Stomach (tissue), 9 donors: ENCODE data around the gene LDLR. TPM values are rescaled to one million over a fixed set of nuclear protein-coding genes. Genes with fewer than 3 reads are reported as not detected.

Experiments
- DNase-seq, 2 donors: peaks; one replicate each; pipeline versions ENCODE4 v3.0.0 to v3.0.0-alpha.2; 2013 to 2019
- H3K27ac ChIP-seq, 5 donors: fragments of 200-600 bp in 4 of 5; sonication (generic) in 4 of 5; one replicate each; pipeline ENCODE4 v1.5.1; 2013 to 2019; ENCODE audit warnings: mild to moderate bottlenecking in 1 of 5, moderate library complexity in 1 of 5
- H3K27me3 ChIP-seq, 3 donors: fragments of 200-600 bp; sonication (generic); one replicate each; pipeline ENCODE4 v1.5.1; 2017 to 2019; ENCODE audit warnings: mixed run types in 1 of 3
- H3K36me3 ChIP-seq, 4 donors: fragments of 200-600 bp; sonication (generic); 1 replicate in 3 of 4; 2 replicates in 1 of 4; pipeline ENCODE4 v1.5.1; 2016 to 2019
- H3K4me1 ChIP-seq, 4 donors: fragments of 200-600 bp; sonication (generic); one replicate each; pipeline ENCODE4 v1.5.1; 2016 to 2019
- H3K4me3 ChIP-seq, 4 donors: fragments of 200-600 bp; sonication (generic) in 3 of 4; one replicate each; pipeline ENCODE4 v1.5.1; 2016 to 2019; ENCODE audit warnings: mild to moderate bottlenecking in 1 of 4
- H3K9me3 ChIP-seq, 4 donors: fragments of 200-600 bp; sonication (generic); one replicate each; pipeline ENCODE4 v1.5.1; 2016 to 2019
- EP300 ChIP-seq: sonication (generic); formaldehyde crosslinking; IDR thresholded peaks from one replicate; pipeline ENCODE4 v1.6.1; 2017; ENCODE audit warnings: antibody characterized with exemption
- POLR2A ChIP-seq, 4 donors: fragments of 450-650 bp; IDR thresholded peaks; one replicate each; pipeline ENCODE4 v1.6.1; 2016; ENCODE audit warnings: antibody characterized with exemption in 4 of 4, control low read depth in 2 of 4, mild to moderate bottlenecking in 1 of 4, moderate library complexity in 1 of 4
- POLR2AphosphoS5 ChIP-seq, 3 donors: sonication (generic); formaldehyde crosslinking; IDR thresholded peaks; one replicate each; pipeline ENCODE4 v1.6.1; 2016; ENCODE audit warnings: antibody characterized with exemption in 3 of 3
- WGBS, 5 donors: extraction: QIAGEN DNeasy Blood & Tissue Kit in 3 of 5; methylation state at CpG; one replicate each; pipeline versions ENCODE4 v1.1.5 to v1.1.7; 2013 to 2018; 5-methylcytosine and 5-hydroxymethylcytosine counted together
- intact Hi-C: fragments of 100-400 bp; cut with DNase I; formaldehyde crosslinking; loops from one replicate; pipeline ENCODE4 v1.15.1; 2023; ENCODE audit warnings: low total_unique reads
- polyA plus RNA-seq, 3 donors: library from polyadenylated mRNA; stranded (reverse); fragments of 200-250 nt; gene quantifications; one replicate each; pipeline ENCODE4 v1.2.3, GENCODE V29; 2013
- total RNA-seq, 5 donors: library from RNA; depleted of rRNA; stranded (reverse); fragments of >200 nt; gene quantifications; one replicate each; pipeline versions ENCODE4 v1.1.0 to v1.2.3, GENCODE V29; 2014 to 2016
- TF ChIP-seq, protein P1 (sequence below), 7 experiments: fragments of 450-650 bp in 4 of 7; fragments of 200-600 bp in 3 of 7; sonication (generic) in 3 of 7; IDR thresholded peaks; one replicate each; pipeline ENCODE4 v1.5.1; 2016 to 2019; ENCODE audit warnings: antibody characterized with exemption in 7 of 7, control low read depth in 2 of 7, mild to moderate bottlenecking in 1 of 7
- donor health status: healthy with polysubstance abuse.
- donor health status: Bipolar disorder and iron deficiency.
- donor health status: healthy.

The LDLR gene
- total and polyA plus RNA-seq, 8 donors = 23.2 to 626 (median 87.2) TPM

DNA sequence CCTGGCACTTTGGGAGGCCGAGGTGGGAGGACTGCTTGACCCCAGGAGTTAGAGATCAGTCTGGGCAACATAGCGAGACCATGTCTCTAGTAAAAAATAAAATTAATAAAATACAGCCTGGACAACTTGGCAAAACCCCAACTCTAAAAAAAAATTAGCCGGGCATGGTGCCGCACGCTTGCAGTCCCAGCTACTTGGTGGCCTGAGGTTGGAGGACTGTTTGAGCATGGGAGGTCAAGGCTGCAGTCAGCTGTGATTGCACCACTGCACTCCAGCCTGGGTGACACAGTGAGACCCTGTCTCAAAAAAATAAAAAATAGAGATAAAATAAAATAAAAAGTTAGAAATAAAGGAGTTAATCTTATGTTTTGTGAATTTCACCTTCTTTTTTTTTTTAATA lies 81.9 kb downstream of the LDLR start:
- 74 to 88% (median 84%) methylated on average over 5 of the region's 5 CpGs for WGBS, 5 donors
- Histone ChIP-seq H3K4me3 (no peak overlapping the region), H3K4me1 (peaks cover 6 to 31% (median 15%) of the 10 kb centered on the region in 4 donors), H3K27ac (peak overlapping the region in 4 of 5 donors; percentile 10 to 88 (median 68)), H3K27me3 (no peaks in the 10 kb centered on the region), H3K36me3 (peaks cover 77 to 100% (median 99%) of the 10 kb centered on the region in 4 donors), H3K9me3 (no peaks in the 10 kb centered on the region)
- intact Hi-C loops = no loop called here
- DNase-seq = no peak
- TF ChIP-seq POLR2A (IDR thresholded peaks at IDR 0.05) (no peak), POLR2AphosphoS5 (IDR thresholded peaks at IDR 0.05) (no peak), EP300 (no peak)
- TF ChIP-seq, protein P1, sequence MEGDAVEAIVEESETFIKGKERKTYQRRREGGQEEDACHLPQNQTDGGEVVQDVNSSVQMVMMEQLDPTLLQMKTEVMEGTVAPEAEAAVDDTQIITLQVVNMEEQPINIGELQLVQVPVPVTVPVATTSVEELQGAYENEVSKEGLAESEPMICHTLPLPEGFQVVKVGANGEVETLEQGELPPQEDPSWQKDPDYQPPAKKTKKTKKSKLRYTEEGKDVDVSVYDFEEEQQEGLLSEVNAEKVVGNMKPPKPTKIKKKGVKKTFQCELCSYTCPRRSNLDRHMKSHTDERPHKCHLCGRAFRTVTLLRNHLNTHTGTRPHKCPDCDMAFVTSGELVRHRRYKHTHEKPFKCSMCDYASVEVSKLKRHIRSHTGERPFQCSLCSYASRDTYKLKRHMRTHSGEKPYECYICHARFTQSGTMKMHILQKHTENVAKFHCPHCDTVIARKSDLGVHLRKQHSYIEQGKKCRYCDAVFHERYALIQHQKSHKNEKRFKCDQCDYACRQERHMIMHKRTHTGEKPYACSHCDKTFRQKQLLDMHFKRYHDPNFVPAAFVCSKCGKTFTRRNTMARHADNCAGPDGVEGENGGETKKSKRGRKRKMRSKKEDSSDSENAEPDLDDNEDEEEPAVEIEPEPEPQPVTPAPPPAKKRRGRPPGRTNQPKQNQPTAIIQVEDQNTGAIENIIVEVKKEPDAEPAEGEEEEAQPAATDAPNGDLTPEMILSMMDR (IDR thresholded peaks at IDR 0.05) = no peak

DNA sequence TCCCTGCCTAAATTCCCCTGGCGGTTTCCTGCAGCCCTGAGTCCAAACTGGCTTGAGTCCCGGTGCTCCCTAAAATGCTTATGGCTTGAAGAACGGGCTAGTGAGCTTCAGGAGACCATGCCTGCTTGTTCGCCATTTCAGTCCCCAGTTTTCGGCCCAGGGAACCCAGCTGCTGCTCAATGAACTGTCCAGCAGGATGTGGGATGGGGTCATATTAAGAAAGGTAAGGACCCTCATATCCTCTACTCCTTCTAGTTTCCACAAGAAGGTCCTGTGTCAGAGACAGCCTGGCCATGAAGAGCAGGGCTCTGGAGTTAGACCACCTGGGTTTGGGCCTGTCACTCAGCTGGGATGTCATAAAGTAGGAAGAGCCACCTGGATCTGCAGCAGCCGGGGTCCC lies 83.3 kb downstream of the LDLR start:
- peaks cover 0 to 20% (median 7%) of the 10 kb centered on the region in 4 donors for H3K4me1 ChIP-seq
- intact Hi-C loops = no loop called here
- H3K4me3 ChIP-seq = no peak overlapping the region
- no peak for DNase-seq
- 81 to 89% (median 84%) methylated on average over 5 to 6 of the region's 6 CpGs for WGBS, 5 donors
- peak overlapping the region in 2 of 5 donors; percentile 48 to 51 for H3K27ac ChIP-seq
- H3K9me3 ChIP-seq = no peaks in the 10 kb centered on the region
- TF ChIP-seq, protein P1 (IDR thresholded peaks at IDR 0.05) = no peak
- no peaks in the 10 kb centered on the region for H3K27me3 ChIP-seq
- peaks cover 77 to 100% (median 99%) of the 10 kb centered on the region in 4 donors for H3K36me3 ChIP-seq

DNA sequence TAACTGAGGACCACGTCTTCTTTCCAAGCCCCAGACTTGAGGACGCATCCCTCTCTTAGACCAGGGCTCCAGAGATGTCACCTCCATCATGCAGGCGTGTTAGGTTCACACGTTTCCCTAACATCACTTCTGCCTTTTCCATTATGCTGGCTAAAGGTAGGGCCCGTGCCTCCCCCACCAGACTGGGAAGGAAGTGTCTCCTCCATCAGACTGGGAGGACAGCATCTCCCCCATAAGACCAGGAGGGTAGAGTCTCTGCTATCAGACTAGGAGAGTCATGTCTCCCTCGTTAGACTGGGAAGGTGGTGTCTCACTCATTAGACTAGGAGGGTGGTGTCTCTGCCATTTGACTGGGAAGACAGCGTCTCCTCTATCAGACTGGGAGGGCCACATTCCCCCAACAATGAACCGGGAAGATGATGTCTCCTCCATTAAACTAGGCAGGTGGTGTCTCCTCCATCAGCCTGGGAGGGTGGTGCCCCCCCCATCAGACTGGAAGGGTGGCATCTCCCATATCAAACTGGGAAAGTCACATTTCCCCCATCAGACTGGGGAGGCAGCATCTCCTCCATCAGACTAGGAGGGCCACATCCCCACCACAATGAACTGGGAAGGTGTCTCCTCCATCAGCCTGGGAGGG lies 84.4 kb downstream of the LDLR start:
- intact Hi-C loops = no loop called here
- Histone ChIP-seq H3K27me3 (no peaks in the 10 kb centered on the region), H3K27ac (peak overlapping the region in 2 of 5 donors; percentile 2 to 18), H3K36me3 (peaks cover 83 to 100% (median 99%) of the 10 kb centered on the region in 4 donors), H3K4me3 (no peak overlapping the region), H3K4me1 (peaks cover 0 to 22% (median 10%) of the 10 kb centered on the region in 4 donors), H3K9me3 (no peaks in the 10 kb centered on the region)
- DNase-seq = no peak
- TF ChIP-seq, protein P1 (IDR thresholded peaks at IDR 0.05) = no peak
- TF ChIP-seq POLR2AphosphoS5 (IDR thresholded peaks at IDR 0.05) = no peak
- no peak for TF ChIP-seq POLR2A (IDR thresholded peaks at IDR 0.05)
- TF ChIP-seq EP300 = no peak
- 76 to 93% (median 82%) methylated on average over 7 to 8 of the region's 8 CpGs for WGBS, 5 donors

DNA sequence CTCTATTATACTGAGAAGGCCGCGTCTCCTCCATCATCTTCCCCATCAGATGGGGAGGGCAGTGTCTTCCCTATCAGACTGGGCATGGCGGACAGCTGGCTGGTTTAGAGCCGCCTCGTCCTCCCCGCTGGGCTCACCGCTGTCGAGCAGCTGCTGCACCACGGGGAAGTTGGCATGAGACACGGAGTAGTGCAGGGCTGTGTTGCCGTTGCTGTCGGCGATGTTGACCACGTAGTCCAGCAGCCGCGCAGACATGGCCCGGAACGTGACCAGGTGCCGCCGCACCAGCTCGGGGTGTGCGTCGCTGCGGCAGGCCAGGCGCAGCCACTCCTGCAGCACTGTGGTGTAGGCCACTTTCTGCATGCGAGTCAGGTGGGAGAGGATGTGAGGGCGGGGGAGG lies 85.1 kb downstream of the LDLR start:
- 90 to 96% (median 95%) methylated on average over 10 to 27 of the region's 27 CpGs for WGBS, 5 donors

More for the DNA sequence above, 85.1 kb downstream of the LDLR start:
- Histone ChIP-seq H3K27me3 (no peaks in the 10 kb centered on the region), H3K4me1 (peaks cover 2 to 29% (median 12%) of the 10 kb centered on the region in 4 donors), H3K27ac (no peak overlapping the region), H3K9me3 (no peaks in the 10 kb centered on the region), H3K4me3 (no peak overlapping the region), H3K36me3 (peaks cover 77 to 100% (median 95%) of the 10 kb centered on the region in 4 donors)
- intact Hi-C loops = no loop called here
- no peak for TF ChIP-seq POLR2A (IDR thresholded peaks at IDR 0.05)
- TF ChIP-seq EP300 = no peak
- TF ChIP-seq POLR2AphosphoS5 (IDR thresholded peaks at IDR 0.05) = no peak
- TF ChIP-seq, protein P1 (IDR thresholded peaks at IDR 0.05) = no peak
- DNase-seq = no peak
